Left renal cortex interstitium (tissue), 4 donors: ENCODE data around the gene ULK1. TPM values are rescaled to one million over a fixed set of nuclear protein-coding genes. Genes with fewer than 3 reads are reported as not detected.

Source experiments
- DNase-seq, 4 donors: peaks; one replicate each; pipeline ENCODE4 v3.0.0-alpha.2; 2013; ENCODE audit warnings: low read depth in 4 of 4, low spot score in 2 of 4, missing footprints in 1 of 4
- polyA plus RNA-seq, 4 donors: library from polyadenylated mRNA; unstranded; fragments of 120-200 nt; gene quantifications; one replicate each; pipeline ENCODE4 v1.2.1, GENCODE V29; 2013; ENCODE audit not compliant: insufficient read length in 4 of 4

The ULK1 gene
- polyA plus RNA-seq, 4 donors = 18.8 to 47.9 (median 34.7) TPM

DNA sequence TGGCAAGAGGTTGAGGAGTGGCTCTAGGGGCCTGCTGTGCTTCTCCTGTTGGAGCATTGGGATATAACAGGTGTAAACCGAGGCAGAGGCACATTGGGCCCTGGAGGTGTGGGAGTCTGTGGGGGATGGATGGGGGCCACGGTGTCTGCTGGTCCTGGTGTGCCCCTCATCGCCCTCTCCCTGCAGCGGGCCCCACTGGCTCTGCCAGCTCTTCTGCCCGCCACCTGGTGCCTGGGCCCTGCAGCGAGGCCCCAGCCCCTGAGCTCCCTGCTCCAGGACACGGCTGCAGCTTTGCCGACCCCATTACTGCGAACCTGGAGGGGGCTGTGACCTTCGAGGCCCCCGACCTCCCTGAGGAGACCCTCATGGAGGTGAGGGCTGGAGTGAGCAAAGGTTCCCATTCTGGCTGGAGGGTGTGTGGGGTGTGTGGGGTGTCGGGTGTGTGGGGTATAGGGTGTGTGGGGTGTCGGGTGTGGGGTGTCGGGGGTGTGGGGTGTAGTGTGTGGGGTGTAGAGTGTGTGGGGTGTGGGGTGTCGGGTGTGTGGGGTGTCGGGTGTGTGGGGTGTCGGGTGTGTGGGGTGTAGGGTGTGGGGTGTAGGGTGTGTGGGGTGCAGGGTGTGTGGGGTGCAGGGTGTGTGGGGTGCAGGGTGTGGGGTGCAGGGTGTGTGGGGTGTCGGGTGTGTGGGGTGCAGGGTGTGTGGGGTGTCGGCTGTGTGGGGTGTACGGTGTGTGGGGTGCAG lies 24.1 kb downstream of the ULK1 start:
- no peak for DNase-seq

DNA sequence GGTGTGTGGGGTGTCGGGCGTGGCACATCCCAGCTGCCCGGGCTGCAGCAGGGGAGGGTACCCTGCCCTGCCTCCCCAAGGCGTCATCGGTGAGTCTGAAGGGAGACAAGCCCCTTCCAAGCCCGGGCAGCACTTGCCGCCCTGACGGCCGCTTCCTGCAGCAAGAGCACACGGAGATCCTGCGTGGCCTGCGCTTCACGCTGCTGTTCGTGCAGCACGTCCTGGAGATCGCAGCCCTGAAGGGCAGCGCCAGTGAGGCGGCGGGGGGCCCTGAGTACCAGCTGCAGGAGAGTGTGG lies 24.6 kb downstream of the ULK1 start:
- DNase-seq = no peak

DNA sequence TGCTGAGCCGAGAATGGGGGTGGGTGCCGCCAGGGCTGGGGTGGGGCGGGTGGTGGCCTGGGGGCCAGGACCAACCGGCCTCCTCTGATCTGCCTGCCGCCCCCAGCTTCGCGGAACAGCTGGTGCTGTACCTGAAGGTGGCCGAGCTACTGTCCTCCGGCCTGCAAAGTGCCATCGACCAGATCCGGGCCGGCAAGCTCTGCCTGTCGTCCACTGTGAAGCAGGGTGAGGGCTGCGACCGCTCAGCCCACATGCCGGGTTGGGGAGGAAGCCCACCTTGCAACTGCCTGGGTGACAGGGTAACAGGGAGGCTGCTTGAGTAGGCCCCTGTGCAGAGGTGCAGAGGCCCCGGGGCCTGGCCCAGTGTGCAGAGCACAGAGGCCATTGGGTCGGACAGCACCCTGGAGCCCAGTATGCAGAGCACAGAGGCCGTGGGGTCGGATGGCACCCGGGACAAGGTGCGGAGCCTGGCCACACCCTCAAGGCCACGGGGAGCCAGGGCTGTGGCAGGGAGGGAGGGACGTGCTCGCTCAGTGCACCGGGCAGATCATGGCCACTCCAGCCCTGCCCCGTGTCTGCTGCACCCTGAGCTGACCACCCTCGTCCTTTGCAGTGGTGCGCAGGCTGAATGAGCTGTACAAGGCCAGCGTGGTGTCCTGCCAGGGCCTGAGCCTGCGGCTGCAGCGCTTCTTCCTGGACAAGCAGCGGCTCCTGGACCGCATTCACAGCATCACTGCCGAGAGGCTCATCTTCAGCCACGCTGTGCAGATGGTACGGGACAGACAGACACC lies 25.1 kb downstream of the ULK1 start:
- DNase-seq = no peak

DNA sequence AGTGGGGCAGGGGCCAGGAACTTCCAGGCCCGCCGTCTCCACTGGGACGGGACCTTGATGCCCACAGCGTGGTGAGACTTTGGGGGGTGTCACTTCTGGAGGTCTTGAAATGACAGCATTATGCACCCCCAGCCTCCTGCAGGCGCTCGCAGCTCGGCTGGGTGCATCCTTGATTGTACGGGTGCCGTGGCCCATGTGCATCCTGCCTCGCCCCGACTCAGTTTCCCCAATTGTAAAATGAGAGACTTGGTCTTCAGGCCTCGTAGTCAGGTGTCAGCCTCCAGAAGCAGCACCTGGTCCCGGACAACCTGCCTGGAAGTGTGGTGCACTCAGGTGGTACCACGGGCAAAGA lies 25.7 kb downstream of the ULK1 start:
- no peak for DNase-seq

DNA sequence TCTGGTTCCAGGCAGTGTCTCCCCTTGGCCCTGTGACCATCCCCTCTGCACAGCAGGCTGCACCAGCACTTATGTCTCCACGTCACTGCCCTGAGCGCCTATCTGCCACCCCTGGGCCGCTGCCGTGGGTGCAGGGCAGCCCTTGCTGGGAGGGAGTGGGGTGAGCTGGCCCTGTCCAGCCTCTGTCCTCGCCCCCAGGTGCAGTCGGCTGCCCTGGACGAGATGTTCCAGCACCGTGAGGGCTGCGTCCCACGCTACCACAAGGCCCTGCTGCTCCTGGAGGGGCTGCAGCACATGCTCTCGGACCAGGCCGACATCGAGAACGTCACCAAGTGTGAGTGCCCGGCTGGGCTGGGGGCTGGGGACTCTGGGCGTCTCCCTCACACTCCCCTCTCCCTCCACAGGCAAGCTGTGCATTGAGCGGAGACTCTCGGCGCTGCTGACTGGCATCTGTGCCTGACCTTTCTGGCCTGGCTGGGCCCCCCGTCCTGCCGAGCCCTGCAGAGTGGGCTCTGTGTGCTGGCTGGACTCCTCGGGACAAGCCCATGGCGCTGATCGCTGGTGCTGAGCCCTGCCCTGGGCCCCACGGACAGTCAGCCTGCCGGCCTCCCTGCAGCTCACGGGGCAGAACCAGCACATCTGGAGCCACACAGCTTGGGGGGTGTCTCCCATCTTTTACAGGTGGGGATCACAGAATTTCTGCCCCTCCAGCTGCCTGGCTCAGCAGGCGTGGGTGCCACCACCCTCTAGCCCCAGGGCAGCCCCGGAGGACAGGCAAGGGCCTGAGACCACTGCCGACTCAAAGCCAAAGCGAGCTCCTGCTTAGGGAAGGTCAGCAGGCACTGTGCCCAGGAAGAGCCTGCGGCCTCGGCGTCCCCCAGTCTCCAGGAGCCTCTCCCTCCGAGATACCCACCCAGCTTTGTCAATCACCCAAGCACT lies 26.7 kb downstream of the ULK1 start:
- DNase-seq = no peak

DNA sequence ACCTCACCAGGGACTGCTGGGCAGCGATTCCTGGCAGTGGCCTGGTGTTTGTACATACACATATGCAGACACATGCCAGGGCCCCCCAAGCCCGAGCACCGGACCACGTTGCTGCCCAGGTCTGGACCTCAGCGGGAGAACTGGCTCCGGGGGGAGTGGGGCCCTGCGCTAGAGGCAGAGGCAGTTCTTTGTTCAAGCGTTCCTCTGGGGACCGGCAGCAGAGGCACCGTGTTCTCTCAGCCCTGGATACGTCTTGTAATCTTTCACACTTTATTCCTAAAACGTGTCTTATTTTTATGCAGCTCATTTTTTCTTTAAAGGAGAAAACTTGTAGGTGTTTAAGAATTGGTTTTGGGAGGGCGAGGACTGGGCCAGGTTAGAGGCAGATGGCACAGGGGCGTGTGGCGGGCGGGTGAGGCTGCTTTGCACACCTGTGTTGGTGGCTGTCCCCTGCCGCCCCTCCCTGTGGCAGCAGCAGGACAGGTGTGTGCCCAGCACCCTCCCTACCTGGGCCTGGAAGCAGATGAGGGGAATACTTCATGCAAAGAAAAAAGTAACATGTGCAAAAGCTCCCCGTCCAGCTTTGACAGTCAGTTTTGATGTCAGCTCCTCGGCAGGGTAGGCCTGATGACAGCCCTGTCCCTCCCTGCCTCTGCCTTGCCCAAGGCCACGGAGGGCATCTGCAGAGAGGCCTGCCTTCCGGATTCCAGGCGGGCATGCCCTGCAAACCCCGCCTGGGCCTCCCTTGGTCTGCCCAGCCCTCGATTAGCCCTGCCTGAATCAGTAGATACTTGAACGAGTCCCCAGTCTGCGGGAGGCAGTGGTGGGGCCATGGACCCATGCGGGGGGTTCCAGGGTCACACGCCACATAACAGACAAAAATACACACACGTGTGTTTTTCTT lies 27.7 kb downstream of the ULK1 start:
- no peak for DNase-seq

DNA sequence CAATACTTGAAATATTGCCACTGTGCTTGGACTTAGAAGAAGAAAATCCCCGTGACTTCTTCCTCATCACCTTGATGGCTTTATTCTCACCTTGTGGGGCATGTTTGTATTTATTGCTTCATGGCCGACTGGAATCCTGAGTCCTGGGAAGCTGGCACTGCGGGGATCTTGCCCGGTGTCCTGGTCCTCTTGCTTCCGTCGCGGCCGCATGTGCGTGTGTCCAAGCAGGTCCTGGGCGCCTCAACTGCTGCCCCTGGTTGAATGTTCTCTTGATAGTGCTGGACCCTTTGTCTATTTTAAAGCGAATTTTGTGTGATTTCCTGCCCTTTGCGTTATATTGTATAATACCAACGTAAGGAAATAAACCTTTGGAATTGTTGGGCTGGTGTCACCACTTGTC lies 28.4 kb downstream of the ULK1 start:
- DNase-seq = no peak

DNA sequence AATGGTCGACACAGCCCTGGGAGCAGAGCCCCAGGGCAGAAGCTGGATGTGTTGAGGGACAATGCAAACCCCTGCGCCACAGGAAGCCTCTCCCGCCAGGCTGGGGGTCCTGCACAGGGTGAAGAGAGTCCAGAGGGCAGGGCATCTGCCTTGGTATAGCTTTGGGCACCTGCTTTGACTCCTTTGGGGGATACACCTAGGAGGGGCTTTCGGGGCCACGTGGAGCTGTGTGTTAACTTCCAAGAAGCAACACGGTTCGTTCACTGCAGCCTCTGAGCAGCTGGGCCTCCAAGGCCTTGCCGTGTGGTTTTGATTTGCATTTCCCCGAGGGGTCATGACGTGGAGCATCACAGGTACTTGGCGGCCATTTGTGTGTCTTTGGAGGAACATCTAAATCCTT lies 28.8 kb downstream of the ULK1 start:
- no peak for DNase-seq

DNA sequence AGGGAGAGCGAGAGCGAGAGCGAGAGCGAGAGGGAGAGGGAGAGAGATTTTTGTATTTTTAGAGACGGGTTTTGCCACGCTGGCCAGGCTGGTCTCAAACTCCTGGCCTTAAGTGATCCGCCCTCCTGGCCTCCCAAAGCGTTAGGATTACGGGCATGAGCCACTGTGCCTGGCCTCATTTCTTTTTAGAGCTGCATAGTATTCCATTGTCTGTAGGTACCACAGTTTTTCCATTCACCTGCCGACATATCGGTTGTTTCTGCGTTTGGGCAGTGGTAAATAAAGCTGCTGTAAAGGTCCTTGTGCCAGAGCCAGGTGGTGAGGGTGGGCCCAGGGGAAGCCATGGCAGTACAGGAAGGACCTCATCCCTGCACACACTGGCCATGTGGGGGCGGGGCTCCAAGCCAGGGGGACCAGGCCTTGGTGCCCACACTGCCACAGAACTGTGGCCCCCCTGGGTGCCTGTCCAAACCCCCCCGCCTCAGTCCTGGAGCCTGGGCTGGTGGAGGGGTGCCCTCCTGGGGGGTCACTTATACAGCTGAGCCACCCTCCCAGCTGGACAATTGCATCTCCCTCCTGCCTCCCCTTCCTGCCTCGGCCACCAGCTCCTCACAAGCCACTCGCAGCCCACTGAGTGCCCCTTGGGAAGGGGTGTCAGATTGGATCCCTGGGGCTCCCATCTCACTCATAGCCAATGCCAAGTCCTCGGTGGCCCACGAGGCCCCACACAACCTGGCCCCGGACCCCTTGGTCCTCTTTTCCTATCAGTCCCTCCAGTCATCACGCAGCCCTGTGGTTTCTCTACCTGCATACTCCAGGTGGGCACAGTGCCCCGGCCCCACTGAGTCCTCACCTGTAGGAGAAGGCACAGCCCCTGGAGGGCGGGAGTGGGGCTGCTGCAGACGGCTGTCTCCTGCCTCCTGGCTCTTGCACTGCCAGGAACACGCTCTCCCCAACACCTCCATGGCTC lies 33.0 kb downstream of the ULK1 start:
- no peak for DNase-seq

DNA sequence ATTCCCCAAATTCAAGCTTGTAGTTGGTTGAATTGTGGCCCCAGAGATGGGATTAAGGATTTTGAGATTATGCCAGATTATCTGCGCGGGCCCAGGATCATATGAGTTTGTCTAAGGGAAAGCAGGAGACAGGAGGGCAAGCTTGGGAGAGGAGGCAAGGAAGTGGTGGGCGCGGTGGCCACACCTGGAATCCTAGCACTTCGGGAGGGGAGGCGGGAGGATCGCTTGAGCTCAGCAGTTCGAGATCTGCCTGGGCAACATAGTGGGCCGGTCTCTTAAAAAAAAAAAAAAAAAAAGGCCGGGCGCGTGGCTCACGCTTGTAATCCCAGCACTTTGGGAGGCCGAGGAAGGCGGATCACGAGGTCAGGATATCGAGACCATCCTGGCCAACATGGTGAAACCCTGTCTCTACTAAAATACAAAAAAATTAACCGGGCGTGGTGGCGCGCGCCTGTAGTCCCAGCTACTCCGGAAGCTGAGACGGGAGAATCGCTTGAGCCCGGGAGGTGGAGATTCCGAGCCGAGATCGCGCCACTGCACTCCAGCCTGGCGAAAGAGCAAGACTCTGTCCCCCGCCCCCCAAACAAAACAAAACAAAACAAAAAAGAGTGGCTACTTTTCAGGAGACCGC lies 33.8 kb downstream of the ULK1 start:
- DNase-seq = no peak

DNA sequence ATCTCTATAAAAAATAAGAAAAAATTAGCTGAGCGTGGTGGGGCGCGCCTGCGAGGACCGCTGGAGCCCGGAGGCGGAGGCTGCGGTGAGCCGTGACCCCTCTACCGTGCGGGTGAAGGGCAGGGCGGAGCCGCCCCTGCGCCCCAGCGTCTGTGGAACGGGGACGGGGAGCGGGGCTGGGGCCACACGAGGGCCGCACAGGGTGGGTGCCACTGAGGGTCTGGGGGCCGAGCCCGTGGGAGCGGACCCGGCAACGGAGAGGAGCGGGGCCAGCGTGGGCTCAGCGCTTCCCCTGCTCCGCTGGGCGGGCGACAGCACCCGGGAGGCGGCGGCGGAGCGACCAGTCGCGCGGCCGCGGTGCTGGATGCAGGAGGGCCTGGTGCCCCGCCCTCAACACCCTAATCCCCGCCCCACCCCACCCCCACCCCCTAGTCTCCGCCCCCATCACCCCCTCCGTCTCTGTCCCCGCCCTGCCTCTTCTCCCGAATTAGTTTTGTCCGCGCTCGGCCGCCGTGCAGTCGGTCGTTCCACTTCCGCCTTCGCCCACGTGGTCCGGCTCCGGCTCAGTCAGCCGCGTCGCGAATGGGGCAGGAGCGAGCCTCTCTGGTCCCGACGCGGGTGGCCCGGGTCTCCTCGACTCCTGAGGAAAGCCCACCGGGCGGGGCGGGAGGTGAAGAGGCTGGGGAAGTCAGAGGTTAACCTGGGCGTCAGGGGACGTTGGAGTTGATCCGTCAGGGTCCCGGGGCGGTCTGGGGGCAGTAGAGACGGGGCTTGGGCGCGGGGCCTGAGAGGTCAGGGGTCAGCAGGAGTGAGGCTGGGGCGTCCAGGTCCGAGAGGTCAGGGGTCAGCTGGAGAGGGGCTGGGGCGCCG lies 34.5 kb downstream of the ULK1 start, which contains the start of gene PUS1:
TSS of gene PUS1 (plus strand) at position 566 of the 870 bp plus-strand sequence. CDS start 447 bp downstream, outside the sequence.
- DNase-seq = peak; percentile 66 to 89 (median 78)

DNA sequence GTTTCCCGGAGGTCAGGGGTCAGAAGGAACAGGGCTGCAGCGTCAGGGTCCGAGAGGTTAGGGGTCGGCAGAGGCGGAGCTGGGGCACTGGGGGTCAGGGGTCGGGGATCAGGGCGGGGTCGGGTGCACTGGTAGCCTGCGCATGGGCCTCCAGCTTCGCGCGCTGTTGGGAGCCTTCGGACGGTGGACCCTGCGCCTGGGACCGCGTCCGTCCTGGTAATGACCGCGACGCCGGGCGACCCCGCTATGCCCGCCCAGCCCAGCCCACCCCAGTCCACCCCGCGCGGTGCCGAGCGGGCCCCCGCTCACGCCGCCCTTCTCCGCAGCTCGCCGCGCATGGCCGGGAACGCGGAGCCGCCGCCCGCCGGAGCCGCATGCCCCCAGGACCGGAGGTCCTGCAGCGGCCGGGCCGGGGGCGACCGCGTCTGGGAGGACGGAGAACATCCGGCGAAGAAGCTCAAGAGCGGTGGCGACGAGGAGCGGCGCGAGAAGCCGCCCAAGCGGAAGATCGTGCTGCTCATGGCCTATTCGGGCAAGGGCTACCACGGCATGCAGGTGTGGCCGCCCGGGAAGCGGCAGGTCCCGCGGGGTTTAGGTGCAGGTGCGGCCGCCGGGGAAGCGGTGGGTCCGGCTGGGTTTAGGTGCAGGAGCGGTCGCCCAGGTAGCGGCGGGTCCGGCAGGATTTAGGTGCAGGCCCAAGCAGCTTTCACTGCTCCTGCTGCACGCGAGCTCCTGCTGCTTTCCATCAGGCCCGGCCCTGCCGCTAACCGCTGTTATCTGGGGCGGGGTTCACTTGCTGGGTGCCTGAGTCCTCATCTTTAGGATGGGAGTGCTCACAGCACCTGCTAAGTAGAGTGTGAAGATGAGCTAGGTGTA lies 35.4 kb downstream of the ULK1 start:
- no peak for DNase-seq

DNA sequence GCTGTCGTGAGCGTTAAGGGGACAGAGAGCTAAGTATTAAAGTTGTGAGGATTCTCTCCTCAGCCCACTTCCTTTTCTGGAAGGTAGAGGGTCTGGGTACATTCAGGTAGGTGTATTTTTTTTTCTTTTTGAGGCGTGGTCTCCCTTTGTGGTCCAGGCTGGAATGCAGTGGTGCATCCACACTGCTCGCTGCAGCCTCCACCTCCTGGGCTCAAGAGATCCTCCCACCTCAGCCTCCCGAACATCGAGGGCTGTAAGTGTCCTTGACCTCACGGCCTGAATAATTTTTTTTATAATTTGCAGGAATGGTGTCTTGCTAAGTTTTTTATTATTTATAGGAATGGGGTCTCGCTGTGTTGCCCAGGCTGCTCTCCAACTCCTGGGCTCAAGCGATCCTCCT lies 36.1 kb downstream of the ULK1 start:
- DNase-seq = no peak

DNA sequence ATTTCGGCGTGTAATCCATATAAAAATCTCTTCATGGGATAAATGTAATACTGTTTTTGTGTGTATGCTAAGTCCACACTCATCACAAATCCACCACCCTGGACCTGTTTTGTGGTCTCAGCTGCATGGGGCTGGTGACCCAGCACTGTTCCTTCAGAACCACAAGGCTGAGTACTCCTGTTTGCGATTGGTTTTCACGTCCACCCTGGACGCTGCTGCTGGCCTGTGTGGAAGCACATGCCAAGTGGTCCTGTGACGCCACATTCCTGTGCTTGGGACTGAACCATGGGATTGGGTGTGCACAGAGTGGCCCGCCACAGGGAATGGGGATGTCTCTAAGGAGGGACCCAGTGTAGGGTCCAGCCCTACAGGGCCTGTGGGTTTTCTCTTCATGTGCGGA lies 39.0 kb downstream of the ULK1 start:
- no peak for DNase-seq

DNA sequence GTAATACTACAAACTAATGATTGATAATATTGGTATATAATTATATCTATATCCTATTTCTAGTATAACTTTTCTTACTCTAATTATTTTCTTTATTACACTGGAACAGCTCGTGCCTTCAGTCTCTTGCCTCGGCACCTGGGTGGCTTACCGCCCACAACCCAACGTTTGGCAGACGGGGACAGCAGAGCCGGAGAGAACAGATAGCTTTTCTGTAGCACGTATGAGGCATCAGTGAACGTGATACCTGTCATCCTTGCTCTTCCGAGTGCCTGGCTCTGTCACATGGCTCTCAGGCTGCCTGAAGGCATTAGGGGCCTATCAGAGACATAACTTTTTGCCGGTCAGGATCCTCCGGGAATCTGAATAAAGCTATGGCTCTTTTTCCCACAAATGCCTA lies 40.1 kb downstream of the ULK1 start:
- no peak for DNase-seq

DNA sequence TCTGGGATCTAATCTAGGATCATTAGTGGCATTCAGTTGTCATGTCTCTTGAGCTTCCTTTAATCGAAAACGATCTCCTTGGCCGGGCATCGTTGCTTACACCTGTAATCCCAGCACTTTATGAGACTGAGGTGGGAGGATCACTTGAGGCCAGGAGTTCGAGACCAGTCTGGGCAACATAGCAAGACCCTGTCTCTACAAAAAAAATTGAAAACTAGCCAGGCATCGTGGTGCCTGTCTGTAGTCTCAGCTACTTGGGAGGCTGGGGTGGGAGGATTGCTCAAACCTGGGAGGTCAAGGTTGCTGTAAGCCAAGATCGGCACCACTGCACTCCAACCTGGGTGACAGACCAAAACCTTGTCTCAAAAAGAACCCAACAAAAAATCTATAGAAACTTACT lies 43.7 kb downstream of the ULK1 start:
- DNase-seq = no peak

DNA sequence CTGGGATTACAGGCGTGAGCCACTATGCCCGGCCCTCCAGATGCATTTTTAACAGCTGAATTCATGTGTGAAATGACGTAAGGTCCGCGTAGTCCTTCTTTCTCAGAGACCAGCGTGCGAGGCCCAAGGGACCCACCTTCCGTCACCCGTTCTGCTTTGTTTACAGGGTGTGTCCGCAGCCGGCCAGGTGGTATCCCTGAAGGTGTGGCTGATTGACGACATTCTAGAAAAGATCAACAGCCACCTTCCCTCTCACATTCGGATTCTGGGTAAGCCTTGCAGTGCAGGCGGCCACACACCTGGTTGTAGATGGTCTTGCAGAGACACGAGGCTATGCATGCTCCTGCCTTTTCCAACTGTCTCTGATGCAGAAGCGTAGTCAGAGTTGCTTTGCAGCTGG lies 44.6 kb downstream of the ULK1 start:
- no peak for DNase-seq
